ENCODE data around the gene VWA5A. TPM values are rescaled to one million over a fixed set of nuclear protein-coding genes. Genes with fewer than 3 reads are reported as not detected.
"Not testable (repeated sequence)": the region's sequence is repeated elsewhere in the genome, so short reads cannot be mapped to it uniquely, and the experiment has no call there.

The VWA5A gene
- total RNA-seq, 1 donor: 6.5 TPM

DNA sequence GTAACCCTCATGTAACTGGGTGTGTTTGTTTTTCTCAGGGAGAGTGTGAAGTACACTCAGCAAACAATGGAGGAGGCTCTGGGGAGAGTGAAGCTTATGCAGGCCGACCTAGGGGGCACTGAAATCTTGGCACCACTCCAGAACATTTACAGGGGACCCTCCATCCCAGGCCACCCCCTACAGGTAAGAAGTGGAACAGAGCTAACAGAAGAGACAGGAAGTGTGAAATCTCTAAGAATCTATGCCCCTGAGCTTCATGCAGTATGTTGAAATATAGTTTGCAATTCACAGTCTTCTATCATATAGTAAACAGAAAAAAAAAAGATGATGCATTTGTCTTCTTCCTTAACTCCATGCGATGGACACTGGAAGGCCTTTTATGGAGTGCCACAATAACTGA lies 8.4 kb downstream of the VWA5A start:
- no peak for TF ChIP-seq CTCF (IDR thresholded peaks at IDR 0.05; ENCODE audit: insufficient read depth, low read depth, low read length)
- DNase-seq (ENCODE audit: low read depth): no peak
- H3K4me3 ChIP-seq (ENCODE audit: low read depth, low read length): no peak overlapping the region

DNA sequence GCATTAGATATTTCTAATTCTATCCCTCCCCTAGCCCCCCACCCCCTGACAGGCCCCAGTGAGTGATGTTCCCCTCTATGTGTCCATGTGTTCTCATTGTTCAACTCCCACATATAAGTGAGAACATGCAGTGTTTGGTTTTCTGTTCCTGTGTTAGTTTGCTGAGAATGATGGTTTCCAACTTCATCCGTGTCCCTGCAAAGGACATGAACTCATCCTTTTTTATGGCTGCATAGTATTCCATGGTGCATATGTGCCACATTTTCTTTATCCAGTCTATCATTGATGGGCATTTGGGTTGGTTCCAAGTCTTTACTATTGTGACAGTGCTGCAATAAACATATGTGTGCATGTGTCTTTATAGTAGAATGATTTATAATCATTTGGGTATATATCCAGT lies 11.9 kb downstream of the VWA5A start:
- not testable (repeated sequence) for DNase-seq (ENCODE audit: low read depth); H3K4me3 ChIP-seq (ENCODE audit: low read depth, low read length)

- no peak overlapping the region for H3K4me3 ChIP-seq (ENCODE audit: low read depth, low read length)
- TF ChIP-seq CTCF (IDR thresholded peaks at IDR 0.05; ENCODE audit: insufficient read depth, low read depth, low read length): no peak
- no peak for DNase-seq (ENCODE audit: low read depth)
These were observed 27.8 kb downstream of the VWA5A start for GRCh38 chr11:124143034-124143433.

- DNase-seq (ENCODE audit: low read depth): no peak
- H3K4me3 ChIP-seq (ENCODE audit: low read depth, low read length): no peak overlapping the region
- TF ChIP-seq CTCF (IDR thresholded peaks at IDR 0.05; ENCODE audit: insufficient read depth, low read depth, low read length): no peak
These were observed 32.7 kb downstream of the VWA5A start for GRCh38 chr11:124147951-124148350.

DNA sequence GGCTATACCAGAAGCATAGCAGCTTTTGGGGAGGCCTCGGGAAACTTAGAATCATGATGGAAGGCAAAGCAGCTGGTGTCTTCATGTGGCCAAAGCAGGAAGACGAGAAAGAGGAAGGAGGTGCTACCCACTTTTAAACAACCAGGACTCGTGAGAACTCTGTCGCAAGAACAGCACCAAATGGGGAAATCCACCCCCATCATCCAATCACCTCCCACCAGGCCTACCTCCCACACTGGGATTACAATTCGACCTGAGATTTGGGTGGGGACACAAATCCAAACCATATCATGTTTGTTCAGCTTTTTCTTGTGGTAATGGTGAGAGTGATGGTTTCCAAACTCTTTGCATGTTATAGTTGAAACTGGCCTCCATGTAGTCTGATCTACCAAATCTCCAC lies 35.4 kb downstream of the VWA5A start:
- no peak for DNase-seq (ENCODE audit: low read depth)
- no peak for TF ChIP-seq CTCF (IDR thresholded peaks at IDR 0.05; ENCODE audit: insufficient read depth, low read depth, low read length)
- no peak overlapping the region for H3K4me3 ChIP-seq (ENCODE audit: low read depth, low read length)

DNA sequence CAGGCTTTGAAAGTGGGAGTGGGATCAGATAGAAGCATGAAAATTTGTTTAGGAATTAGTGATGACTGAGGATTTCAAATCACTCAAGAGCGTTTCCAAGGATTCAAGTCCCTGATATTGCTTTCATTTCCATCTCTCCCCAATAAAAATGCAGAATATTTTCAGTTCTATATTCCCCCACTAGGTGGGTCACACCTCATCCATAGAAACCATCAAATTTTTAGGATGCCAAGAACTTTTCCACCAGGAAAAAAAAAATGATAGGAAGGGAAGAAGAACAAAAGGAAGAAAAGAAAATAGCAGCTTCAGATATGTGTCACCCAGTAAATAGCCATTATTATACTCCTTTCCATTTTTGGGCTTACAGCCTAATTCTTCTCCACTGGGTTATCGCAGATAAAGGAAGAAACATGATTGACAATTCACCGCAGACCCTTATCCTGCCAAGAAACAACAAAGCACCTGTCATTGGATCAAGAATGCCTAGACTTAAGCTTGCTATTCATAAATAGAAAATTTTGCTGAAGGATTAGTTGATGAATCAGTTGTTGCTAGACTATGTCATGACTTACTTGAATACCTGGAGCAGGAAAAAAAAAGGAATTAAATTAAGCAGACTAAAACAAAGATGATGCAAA lies 37.6 kb downstream of the VWA5A start:
- DNase-seq (ENCODE audit: low read depth): no peak
- no peak overlapping the region for H3K4me3 ChIP-seq (ENCODE audit: low read depth, low read length)
- TF ChIP-seq CTCF (IDR thresholded peaks at IDR 0.05; ENCODE audit: insufficient read depth, low read depth, low read length): peak; percentile 6

DNA sequence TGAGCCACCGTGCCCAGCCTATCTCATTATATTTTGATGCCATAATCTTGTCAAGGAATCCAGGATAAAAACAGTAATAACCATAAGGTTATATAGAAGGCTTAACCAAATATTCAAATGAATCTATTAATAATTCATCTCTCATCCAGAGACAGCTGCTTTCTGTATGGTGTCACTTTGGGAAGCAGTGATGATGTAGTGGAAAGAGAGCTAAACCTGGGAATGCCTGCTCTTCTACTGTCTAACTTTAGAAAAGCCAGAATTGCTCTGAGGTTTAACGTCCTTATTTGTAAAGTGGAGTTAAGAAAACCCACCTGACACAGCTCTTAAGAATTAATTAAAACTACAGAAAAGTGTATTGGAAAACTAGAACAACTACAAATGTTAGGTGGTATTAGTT lies 38.6 kb downstream of the VWA5A start:
- H3K4me3 ChIP-seq (ENCODE audit: low read depth, low read length): no peak overlapping the region
- no peak for TF ChIP-seq CTCF (IDR thresholded peaks at IDR 0.05; ENCODE audit: insufficient read depth, low read depth, low read length)
- DNase-seq (ENCODE audit: low read depth): no peak

Measured in fibroblast of villous mesenchyme (primary cell).